T-helper 2 cell (primary cell): ENCODE results near the gene C1orf198.

ENCODE experiments used
- DNase-seq, 5 experiments: peaks; one replicate each; pipeline versions ENCODE4 v3.0.0 to v3.0.0-alpha.2; 2012 to 2022
- total RNA-seq, 2 donors: gene quantifications; one replicate each; lab custom pipeline; 2026; lab: John Stamatoyannopoulos, UW

Gene C1orf198, protein sequence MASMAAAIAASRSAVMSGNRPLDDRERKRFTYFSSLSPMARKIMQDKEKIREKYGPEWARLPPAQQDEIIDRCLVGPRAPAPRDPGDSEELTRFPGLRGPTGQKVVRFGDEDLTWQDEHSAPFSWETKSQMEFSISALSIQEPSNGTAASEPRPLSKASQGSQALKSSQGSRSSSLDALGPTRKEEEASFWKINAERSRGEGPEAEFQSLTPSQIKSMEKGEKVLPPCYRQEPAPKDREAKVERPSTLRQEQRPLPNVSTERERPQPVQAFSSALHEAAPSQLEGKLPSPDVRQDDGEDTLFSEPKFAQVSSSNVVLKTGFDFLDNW
- total RNA-seq, result 2.8 to 4.5 reads per million in 2 donors

GRCh38 chr1:230867903-230868735, at the start of gene C1orf198:
Gene C1orf198, minus strand, starts transcription at chr1:230868521. Its CDS starts 9 bp downstream, at chr1:230868512.
- DNase-seq, result peak; percentile 51 to 68 (median 59)

DNA sequence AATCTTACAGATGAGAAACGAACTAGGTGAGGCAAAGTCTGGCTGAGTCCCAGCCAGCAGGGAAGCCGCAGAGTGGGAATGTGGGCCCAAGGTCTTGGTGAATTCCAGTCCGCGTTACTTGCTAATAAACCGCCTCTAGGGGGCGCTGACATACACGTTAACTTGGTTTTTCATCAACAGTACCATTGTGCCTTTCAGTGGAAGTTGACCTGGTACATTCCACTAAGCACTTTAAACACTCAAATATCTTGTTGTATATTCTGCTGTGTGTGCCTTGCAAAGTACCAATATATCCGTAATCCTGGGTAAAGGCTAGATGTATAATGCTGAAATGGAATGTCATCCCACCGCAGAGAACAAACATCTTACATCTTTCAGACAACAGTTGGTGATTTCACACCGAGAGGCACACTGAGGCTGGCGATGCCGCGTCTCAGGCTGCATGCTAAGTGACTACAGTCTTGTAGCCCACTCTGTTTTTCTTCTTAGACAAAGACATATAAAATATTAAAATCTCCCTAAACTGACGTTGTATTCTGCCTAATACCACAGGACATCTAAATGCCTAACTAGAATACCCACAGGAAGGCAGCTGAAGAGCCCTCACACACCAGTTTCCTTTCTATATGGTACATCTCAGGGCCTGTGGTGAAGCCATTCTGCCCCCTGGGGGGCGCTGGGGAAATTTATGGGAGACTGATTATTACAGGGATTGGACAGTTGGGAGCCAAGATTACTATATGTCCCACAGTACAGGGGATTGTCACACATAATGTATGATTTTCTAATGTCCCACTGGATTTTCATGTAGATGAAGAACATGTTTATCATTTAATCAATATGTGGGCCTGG, 49.2 kb upstream of the C1orf198 start:
- DNase-seq, result peak; percentile 30 to 76 (median 49)

- DNase-seq, result peak in 1 of 5 experiments; percentile 16
Measured at GRCh38 chr1:230916587-230917283, 48.4 kb upstream of the C1orf198 start.

DNA sequence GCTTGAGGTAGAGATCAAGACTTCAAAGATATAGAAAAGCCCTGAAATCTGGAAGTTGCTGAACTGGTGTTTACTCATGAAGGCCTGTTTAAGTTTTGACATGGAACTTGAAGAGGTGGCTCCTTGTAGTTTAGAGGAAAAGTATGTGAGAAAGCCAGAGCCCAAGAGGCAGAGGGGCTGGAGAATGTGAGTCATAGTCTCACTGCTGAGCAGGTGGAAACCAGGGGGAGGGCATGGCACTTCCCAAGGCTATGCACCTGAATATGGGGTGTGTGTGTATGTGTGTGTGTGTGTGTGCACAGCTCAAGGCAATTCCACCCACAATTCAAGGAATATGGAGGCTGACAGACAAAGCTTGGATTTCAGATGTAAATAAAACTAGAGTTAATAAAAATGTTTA, 46.8 kb upstream of the C1orf198 start:
- DNase-seq, result no peak

GRCh38 chr1:230913496-230913895, 45.2 kb upstream of the C1orf198 start:
- DNase-seq, result no peak

DNA sequence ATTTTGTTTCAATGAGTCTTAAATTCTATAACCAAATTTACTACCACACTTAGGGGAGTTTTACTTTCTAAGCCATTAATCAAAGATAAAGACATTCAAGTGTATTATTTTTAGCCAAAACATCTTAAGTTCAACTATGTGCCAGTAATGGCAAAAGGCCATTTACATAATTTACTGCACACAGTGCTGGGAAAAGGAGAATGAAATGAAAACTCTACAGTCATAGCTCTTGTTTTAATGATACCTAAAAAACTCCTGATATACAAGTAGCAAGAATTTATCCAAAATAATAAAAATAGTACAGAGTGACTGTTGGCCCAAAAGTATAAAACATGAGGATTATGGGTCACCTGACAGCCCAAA, 42.4 kb upstream of the C1orf198 start:
- no peak for DNase-seq

- DNase-seq, result no peak
Measured at GRCh38 chr1:230909974-230910754, 41.8 kb upstream of the C1orf198 start.

DNA sequence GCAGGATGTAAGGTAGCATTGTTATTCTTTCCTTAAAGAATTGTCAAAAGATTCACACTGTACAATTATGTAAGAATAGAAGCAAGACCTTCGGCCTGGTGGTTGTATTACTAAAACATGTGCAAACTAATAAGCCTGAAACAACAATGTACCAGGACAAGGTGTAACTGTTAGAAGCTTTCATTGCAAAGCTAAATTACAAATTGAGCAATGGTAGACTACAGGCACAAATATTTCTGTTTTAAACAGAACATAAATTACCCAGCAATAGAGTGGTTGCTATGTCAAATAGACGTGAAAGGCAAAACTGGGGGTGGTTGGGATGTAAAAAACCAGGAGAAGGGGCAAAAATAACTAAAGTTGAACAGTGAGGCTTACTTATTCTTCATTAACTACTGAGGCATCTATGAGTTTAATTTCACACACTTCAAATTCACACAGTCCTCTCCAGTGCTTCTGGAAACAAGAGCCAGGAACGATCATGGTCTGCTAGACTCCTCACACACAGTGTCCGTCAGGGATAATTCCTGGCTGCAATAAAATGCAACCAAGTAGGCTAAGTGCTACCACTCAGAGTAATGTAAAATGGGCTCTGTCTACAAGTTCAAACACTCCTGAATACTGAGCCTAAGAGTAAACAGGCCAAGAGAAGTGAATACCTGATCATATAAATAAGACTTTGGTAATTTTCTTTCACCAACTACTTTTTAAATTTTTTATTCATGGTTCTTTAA, 39.3 kb upstream of the C1orf198 start:
- DNase-seq, result no peak

DNA sequence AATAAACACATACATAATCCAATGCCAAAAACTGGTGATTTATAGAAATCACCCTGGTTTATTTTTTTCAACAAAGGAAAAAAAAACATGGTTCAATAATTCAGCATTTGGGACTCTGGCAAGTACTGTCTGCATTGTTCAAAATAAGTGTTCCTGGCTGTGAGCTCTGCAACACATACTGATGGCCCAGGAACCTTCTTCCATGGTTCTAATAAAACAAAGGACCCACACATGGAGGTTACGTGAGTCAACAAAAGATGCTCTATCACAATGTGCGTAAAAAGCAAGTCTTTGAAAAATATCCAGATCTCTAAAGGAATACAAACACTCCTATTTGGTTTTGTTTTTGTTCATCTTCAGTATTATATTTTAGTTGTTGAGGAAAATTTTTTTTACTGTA, 37.9 kb upstream of the C1orf198 start:
- no peak for DNase-seq

DNA sequence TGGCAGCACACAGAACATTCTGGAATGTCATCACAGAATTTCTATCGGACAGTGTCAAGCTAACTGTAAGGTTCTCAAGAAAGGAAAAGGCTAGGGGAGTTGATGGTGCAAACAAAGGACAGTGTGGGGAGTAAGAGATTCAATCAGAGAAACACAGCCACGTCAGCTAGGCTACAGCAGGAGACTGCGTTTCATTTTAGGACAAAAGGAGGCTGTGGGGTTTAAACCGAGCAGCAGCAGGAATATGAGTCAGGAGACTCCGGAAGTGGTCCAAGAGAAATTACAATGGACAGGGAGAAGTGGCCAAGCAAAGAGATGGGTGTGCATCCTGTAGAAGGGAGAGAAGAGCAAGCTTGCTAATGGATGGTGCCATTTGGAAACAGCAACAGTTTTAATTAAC, 37.4 kb upstream of the C1orf198 start:
- DNase-seq, result no peak

DNA sequence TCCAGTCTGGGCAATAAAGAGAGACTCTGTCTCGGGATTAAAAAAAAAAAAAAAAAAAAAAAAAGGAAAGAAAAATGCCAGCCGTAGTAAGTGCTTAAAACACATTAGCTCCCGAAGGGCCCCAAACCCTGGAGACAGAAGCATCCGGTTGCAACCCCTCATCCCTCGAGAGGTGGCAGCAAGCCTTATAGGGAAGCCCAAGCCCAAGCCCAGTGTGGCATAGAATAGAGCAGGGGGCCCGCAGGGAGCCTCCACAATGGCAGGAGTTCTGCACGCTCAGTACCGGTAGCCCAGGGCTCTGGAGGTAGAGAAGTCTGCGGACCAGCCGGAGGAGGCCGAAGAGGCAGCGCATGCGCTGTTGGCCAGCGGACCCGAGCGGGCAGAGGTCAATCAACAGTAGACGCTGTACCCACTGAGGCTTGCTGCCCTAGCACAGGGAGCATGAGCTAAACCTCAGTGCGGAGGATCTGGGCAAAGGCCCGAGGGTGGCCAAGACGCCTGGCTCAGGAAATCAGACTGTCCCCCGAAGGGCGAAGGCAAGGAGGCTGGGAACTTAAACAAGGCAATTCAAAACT, 34.1 kb upstream of the C1orf198 start:
- DNase-seq, result no peak

- no peak for DNase-seq
Measured at GRCh38 chr1:230901671-230902070, 33.4 kb upstream of the C1orf198 start.

DNA sequence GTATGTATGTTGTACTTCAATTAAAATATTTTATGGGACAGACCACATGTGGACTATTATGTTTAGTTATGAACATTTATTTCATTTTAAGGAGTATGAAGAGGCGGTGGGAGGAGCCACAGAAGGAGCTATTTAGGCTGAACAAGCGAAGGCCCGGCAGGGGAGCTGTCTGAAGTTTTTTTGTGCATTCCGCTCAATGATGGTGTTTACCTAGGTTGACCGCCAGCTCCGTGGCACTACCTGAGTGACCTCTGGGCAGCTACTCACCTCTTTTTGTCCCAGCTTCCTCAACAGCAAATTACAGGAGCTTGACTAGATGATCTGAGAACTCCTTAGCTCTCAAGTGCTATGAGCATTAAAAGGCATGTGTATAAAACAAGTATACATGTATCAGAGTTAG, 32.7 kb upstream of the C1orf198 start:
- DNase-seq, result no peak

- DNase-seq, result no peak
Measured at GRCh38 chr1:230899841-230900251, 31.5 kb upstream of the C1orf198 start.

GRCh38 chr1:230898748-230899147, 30.4 kb upstream of the C1orf198 start:
- DNase-seq, result no peak

DNA sequence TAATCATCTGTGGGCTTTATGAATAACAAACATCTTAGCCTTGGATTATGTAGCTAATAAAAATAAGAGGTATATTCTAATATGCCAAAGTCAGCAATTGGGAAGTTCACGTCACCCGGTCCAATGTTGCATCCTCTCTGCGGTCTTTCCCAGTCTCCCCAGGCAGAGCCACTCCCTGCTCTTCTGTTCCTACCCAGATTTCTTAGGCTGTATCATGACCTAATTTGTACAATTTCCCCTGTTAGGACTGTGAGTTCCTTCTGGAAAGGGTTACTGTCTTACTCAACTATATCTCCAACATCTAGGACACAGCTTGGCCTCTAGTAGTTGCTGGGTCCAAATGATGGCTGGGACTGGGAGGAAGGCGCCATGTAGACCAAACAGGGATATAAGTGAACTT, 29.8 kb upstream of the C1orf198 start:
- no peak for DNase-seq

GRCh38 chr1:230896779-230897178, 28.5 kb upstream of the C1orf198 start:
- no peak for DNase-seq

DNA sequence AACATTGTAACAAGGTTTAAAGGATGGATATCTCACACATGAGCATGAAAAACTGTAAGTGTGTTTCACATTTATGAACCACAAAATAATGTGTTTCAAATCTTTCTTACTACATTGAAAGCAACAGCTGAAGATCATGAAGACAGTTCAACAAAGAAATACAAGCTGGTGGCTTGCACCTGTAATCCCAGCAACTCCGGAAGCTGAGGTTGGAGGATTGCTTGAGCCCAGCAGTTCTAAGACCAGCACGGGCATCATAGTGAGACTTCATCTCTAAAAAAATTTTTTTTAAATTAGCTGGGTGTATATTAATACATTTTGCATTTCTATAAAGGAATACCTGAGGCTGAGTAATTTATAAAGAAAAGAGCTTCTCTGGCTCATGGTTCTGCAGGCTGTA, 27.1 kb upstream of the C1orf198 start:
- DNase-seq, result no peak

DNA sequence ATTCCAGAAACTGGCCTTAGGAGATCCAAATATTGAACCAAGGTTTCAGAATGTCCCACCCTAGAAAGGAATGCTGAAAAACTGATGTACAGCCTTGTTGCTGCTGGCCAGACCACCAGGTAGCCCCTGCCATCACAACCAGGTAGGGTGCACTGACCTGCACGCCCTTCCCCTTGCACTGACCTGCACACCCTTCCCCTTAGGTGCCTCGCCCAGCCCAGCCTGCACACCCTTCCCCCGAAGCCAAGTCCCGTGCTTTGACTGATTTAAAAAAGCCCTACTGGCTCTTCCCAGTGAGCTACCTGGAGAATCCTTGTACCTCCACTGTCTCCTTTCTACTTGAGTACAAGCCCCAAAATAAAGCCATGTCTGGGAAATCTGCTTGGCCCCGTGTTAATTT, 26.3 kb upstream of the C1orf198 start:
- no peak for DNase-seq

DNA sequence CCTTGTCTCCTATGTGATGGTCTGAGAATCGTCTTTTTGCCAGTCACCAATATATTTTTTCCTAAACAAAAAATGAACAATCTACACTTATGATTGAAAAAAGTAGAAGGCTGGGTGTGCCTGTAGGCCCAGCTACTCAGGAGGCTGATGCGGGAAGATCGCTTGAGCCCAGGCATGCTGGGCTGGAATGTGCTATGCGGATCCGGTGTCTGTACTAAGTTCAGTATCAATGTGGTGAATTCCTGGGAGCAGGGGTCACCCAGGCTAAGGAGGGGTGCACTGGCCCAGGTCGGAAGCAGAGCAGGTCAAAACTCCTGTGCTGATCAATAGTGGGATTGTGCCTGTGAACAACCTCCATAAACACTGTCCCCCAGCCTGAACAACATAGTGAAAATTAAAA, 25.7 kb upstream of the C1orf198 start:
- no peak for DNase-seq
